PC-3 (cell line): ENCODE measurements around the gene SCLY. TPM values are rescaled to one million over a fixed set of nuclear protein-coding genes. Genes with fewer than 3 reads are reported as not detected.
"Not testable (repeated sequence)": the region's sequence is repeated elsewhere in the genome, so short reads cannot be mapped to it uniquely, and the experiment has no call there.

ENCODE experiments used
- ATAC-seq: fragments of 200-7000 bp; cut with Tn5 transposase; 2 replicates; pipeline ENCODE4 v1.9.1; 2020; ENCODE audit warnings: mild to moderate bottlenecking, moderate library complexity
- BruUV-seq: library from RNA; stranded (reverse); fragments of 400-500 nt; replicated peaks from 2 replicates; lab custom pipeline; 2021; lab: Mats Ljungman, UMichigan
- CTCF ChIA-PET: fragments of 300-600 bp; sonication (Branson Sonifier 250); formaldehyde crosslinking; loops from one replicate; lab custom pipeline; 2022; ENCODE audit warnings: antibody characterized with exemption; lab: Charles Lee
- POLR2A ChIA-PET: fragments of 300-600 bp; sonication (Branson Sonifier 250); formaldehyde crosslinking; loops from one replicate; lab custom pipeline; 2022; ENCODE audit warnings: antibody characterized with exemption; ENCODE audit not compliant: unreplicated experiment; lab: Charles Lee
- DNase-seq: peaks from one replicate; pipeline ENCODE4 v3.0.0-alpha.2; 2015
- H2AFZ ChIP-seq: fragments of 300-600 bp; sonication (generic); 2 replicates; pipeline ENCODE4 v1.6.0; 2016; ENCODE audit warnings: antibody characterized with exemption, low read length
- H3F3A ChIP-seq: fragments of 300-600 bp; sonication (generic); one replicate; pipeline ENCODE4 v1.6.0; 2017; ENCODE audit warnings: antibody characterized with exemption, low read length, control low read depth, mild to moderate bottlenecking; ENCODE audit not compliant: unreplicated experiment
- H3K27ac ChIP-seq: fragments of 300-600 bp; sonication (generic); 2 replicates; pipeline ENCODE4 v1.5.1; 2016; ENCODE audit warnings: mild to moderate bottlenecking, low read length
- H3K27me3 ChIP-seq: fragments of 300-600 bp; sonication (generic); 2 replicates; pipeline ENCODE4 v1.6.1; 2016; ENCODE audit warnings: low read length, mixed read lengths
- H3K36me3 ChIP-seq: fragments of 300-600 bp; sonication (generic); 2 replicates; pipeline ENCODE4 v1.6.1; 2016; ENCODE audit warnings: low read depth, mixed run types, low read length, mixed read lengths
- H3K4me1 ChIP-seq: fragments of 300-600 bp; sonication (generic); 2 replicates; pipeline ENCODE4 v1.5.1; 2016; ENCODE audit warnings: low read length; ENCODE audit not compliant: insufficient read depth
- H3K4me2 ChIP-seq: fragments of 300-600 bp; sonication (generic); 2 replicates; pipeline ENCODE4 v1.6.0; 2016; ENCODE audit warnings: low read length
- H3K4me3 ChIP-seq: fragments of 300-600 bp; sonication (generic); 2 replicates; pipeline ENCODE4 v1.5.1; 2016; ENCODE audit warnings: mild to moderate bottlenecking, low read length, mixed read lengths
- H3K79me2 ChIP-seq: fragments of 300-600 bp; sonication (generic); 2 replicates; pipeline ENCODE4 v1.6.1; 2017; ENCODE audit warnings: low read length, mixed read lengths
- H3K9ac ChIP-seq: fragments of 300-600 bp; sonication (generic); 2 replicates; pipeline ENCODE4 v1.6.0; 2016; ENCODE audit warnings: mild to moderate bottlenecking, low read length
- H3K9me2 ChIP-seq: fragments of 300-600 bp; sonication (generic); replicated peaks from 2 replicates; pipeline ENCODE4 v1.6.1; 2016; ENCODE audit warnings: mixed run types, low read length, mixed read lengths
- H3K9me3 ChIP-seq: fragments of 300-600 bp; sonication (generic); 2 replicates; pipeline ENCODE4 v1.6.1; 2016; ENCODE audit warnings: low read length, mixed read lengths
- H4K20me1 ChIP-seq: fragments of 300-600 bp; sonication (generic); 2 replicates; pipeline ENCODE4 v1.6.1; 2016; ENCODE audit warnings: low read length, mixed read lengths
- EZH2 ChIP-seq: fragments of 300-600 bp; sonication (generic); IDR thresholded peaks from one replicate; pipeline ENCODE4 v1.6.1; 2017; ENCODE audit warnings: antibody characterized with exemption, mild to moderate bottlenecking, low read length; ENCODE audit not compliant: unreplicated experiment
- EZH2phosphoT487 ChIP-seq: fragments of 300-600 bp; sonication (generic); IDR thresholded peaks from 2 replicates; pipeline ENCODE4 v1.6.1; 2018; ENCODE audit warnings: mild to moderate bottlenecking, antibody characterized with exemption, low read length, borderline replicate concordance
- intact Hi-C: fragments of 100-400 bp; cut with micrococcal nuclease; formaldehyde crosslinking; loops from 2 replicates; pipeline ENCODE4 v1.9.0; 2023
- total RNA-seq: library from RNA; depleted of rRNA; stranded (reverse); fragments of >200 nt; gene quantifications from 2 replicates; pipeline ENCODE4 v1.2.3, GENCODE V29; 2014
- TF ChIP-seq, protein P1 (sequence below): fragments of 300-600 bp; sonication (generic); conservative IDR thresholded peaks from 2 replicates; pipeline ENCODE4 v1.5.1; 2017; ENCODE audit warnings: antibody characterized with exemption, low read depth, mild to moderate bottlenecking, low read length

SCLY gene
- total RNA-seq, 1 experiment from 2014 or later = 23.1 TPM

DNA sequence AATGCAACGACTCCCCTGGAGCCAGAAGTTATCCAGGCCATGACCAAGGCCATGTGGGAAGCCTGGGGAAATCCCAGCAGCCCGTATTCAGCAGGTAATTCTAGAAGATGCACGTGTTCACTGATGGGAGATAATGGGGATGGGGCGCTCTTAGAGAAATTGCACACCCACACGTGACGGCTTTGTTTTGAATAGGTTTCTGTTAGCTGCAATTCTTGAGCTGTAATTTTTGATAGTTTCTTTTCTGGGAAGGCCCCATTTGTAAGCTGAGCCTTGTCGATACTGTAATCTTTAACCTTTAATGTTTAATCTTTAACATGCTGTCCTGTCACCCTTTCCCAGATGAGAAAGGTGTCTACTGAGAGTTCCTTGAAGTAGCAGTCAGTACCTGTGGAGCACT, 3.6 kb downstream of the SCLY start:
- Histone ChIP-seq H2AFZ (no peak overlapping the region), H3K9ac (no peak overlapping the region), H4K20me1 (no peaks in the 10 kb centered on the region), H3K4me1 (peaks cover 18% of the 10 kb centered on the region; the same call in 1 of the 2 replicates), H3K79me2 (peaks cover 25% of the 10 kb centered on the region), H3K27ac (no peak overlapping the region), H3K9me2 (no peaks in the 10 kb centered on the region), H3K36me3 (peaks cover 19% of the 10 kb centered on the region), H3K9me3 (no peaks in the 10 kb centered on the region), H3K27me3 (no peaks in the 10 kb centered on the region), H3K4me3 (no peak overlapping the region), H3F3A (no peaks in the 10 kb centered on the region), H3K4me2 (no peak overlapping the region)
- no TSS peak for BruUV-seq
- DNase-seq (no peak), ATAC-seq (no peak)
- intact Hi-C loops = loop anchor here (5.0 kb wide), 1 partner anchor 202 kb away; no protein-coding TSS in a partner anchor
- TF ChIP-seq, protein P1, sequence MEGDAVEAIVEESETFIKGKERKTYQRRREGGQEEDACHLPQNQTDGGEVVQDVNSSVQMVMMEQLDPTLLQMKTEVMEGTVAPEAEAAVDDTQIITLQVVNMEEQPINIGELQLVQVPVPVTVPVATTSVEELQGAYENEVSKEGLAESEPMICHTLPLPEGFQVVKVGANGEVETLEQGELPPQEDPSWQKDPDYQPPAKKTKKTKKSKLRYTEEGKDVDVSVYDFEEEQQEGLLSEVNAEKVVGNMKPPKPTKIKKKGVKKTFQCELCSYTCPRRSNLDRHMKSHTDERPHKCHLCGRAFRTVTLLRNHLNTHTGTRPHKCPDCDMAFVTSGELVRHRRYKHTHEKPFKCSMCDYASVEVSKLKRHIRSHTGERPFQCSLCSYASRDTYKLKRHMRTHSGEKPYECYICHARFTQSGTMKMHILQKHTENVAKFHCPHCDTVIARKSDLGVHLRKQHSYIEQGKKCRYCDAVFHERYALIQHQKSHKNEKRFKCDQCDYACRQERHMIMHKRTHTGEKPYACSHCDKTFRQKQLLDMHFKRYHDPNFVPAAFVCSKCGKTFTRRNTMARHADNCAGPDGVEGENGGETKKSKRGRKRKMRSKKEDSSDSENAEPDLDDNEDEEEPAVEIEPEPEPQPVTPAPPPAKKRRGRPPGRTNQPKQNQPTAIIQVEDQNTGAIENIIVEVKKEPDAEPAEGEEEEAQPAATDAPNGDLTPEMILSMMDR = no peak
- TF ChIP-seq EZH2 (no peak), EZH2phosphoT487 (no peak)
- POLR2A ChIA-PET = no interaction called here
- CTCF ChIA-PET = no interaction called here

DNA sequence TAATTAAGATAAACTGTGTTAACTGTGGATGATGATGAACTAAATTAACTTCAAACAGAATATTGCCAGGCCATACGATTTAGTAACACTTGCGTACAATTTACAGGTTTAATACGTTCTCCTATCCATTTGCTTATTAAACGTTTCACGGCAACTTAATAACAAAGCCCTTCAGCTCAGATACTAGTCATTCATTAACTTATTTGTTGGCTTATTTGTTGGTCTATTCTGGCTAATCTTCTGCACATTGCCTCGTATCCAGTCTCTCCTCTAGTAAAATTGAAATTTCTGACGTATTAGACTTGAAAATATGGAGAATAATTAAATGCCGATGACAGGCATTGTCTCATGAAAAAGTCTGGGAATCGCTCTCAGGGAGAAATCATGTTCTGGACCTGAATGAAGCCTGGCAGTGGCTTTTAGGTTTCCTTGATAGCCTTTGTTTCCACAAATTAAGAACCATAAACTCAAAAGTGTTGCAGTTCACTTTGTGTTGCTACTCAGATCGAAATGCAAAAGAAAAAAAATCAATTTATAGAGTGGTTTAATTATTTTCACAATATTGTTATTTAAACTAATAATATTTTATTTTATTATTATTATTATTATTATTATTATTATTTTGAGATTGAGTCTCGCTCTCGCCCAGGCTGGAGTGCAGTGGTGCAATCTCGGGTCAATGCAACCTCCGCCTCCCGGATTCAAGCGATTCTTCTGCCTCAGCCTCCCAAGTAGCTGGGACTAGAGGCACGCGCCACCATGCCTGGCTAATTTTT, 4.5 kb downstream of the SCLY start:
- H3K9me2 ChIP-seq = no peaks in the 10 kb centered on the region
- TF ChIP-seq EZH2phosphoT487 (no peak), EZH2 (no peak)
- TF ChIP-seq, protein P1 = no peak
- no peak for ATAC-seq
- peaks cover 22% of the 10 kb centered on the region for H3K36me3 ChIP-seq
- no peaks in the 10 kb centered on the region for H4K20me1 ChIP-seq
- H3K4me3 ChIP-seq = no peak overlapping the region
- H3K27me3 ChIP-seq = no peaks in the 10 kb centered on the region
- H2AFZ ChIP-seq = no peak overlapping the region
- H3K9me3 ChIP-seq = no peaks in the 10 kb centered on the region
- ChIA-PET CTCF (no interaction called here), POLR2A (no interaction called here)
- peaks cover 22% of the 10 kb centered on the region for H3K79me2 ChIP-seq
- no peak overlapping the region for H3K9ac ChIP-seq
- no peaks in the 10 kb centered on the region for H3F3A ChIP-seq
- intact Hi-C loops = no loop called here
- DNase-seq = no peak
- BruUV-seq = no TSS peak
- H3K4me2 ChIP-seq = no peak overlapping the region
- no peak overlapping the region for H3K27ac ChIP-seq
- peaks cover 10% of the 10 kb centered on the region; the same call in 1 of the 2 replicates for H3K4me1 ChIP-seq

DNA sequence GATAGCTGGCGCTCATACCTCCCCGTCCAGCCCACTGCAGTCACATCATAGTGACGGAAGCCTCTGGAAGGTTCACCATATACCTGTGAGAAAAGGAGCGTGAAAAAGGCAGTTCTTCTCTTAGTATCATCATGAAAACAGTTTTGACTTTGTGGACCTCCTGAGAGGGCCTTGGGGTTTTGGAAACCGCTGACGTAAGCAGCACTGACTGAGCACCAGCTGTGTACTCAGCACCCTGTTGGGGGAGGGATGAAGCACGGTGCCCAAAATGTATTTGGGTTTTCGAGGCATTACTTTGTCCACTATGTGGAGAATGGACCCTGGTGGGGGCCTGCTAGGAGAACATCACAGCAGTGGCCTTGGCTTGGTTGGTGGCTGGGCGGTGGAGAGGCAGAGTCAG, 5.4 kb downstream of the SCLY start:
- Histone ChIP-seq H3K27ac (no peak overlapping the region), H3K9ac (no peak overlapping the region), H3F3A (no peaks in the 10 kb centered on the region), H3K79me2 (peaks cover 18% of the 10 kb centered on the region), H3K36me3 (peaks cover 22% of the 10 kb centered on the region), H3K4me1 (peaks cover 10% of the 10 kb centered on the region; the same call in 1 of the 2 replicates), H3K27me3 (no peaks in the 10 kb centered on the region), H3K4me3 (no peak overlapping the region), H3K9me2 (no peaks in the 10 kb centered on the region), H2AFZ (no peak overlapping the region), H4K20me1 (no peaks in the 10 kb centered on the region), H3K9me3 (no peaks in the 10 kb centered on the region), H3K4me2 (no peak overlapping the region)
- ChIA-PET POLR2A (no interaction called here), CTCF (no interaction called here)
- intact Hi-C loops = no loop called here
- ATAC-seq = no peak
- no TSS peak for BruUV-seq
- no peak for DNase-seq
- TF ChIP-seq, protein P1 = no peak
- no peak for TF ChIP-seq EZH2phosphoT487
- TF ChIP-seq EZH2 = no peak

DNA sequence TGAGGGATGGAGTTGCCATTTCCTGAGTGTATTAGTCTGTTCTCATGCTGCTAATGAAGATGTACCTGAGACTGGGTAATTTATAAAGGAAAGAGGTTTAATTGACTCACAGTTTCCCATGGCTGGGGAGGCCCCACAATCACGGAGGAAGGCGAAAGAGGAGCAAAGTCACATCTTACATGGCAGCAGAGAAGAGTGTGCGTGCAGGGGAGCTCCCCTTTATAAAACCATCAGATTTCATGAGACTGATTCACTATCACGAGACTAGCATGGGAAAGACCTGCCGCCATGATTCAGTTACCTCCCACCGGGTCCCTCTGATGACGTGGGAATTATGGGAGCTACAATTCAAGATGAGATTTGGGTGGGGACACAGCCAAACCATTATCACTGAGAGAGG, 5.9 kb downstream of the SCLY start:
- intact Hi-C loops, H3K4me2 ChIP-seq, H3K27me3 ChIP-seq, DNase-seq, H3K4me1 ChIP-seq, H3K4me3 ChIP-seq, CTCF ChIA-PET, H3K9me3 ChIP-seq, H2AFZ ChIP-seq, H3K9me2 ChIP-seq, BruUV-seq, H3K27ac ChIP-seq, POLR2A ChIA-PET, H3F3A ChIP-seq, H4K20me1 ChIP-seq, H3K9ac ChIP-seq, ATAC-seq: not testable (repeated sequence)
- Histone ChIP-seq H3K36me3 (peaks cover 22% of the 10 kb centered on the region), H3K79me2 (peaks cover 13% of the 10 kb centered on the region)
